ENCODE results near the gene DDX39A.
A peak's percentile ranks its signal among the peaks of the same experiment; 100 is the strongest.

The DDX39A gene

DNA sequence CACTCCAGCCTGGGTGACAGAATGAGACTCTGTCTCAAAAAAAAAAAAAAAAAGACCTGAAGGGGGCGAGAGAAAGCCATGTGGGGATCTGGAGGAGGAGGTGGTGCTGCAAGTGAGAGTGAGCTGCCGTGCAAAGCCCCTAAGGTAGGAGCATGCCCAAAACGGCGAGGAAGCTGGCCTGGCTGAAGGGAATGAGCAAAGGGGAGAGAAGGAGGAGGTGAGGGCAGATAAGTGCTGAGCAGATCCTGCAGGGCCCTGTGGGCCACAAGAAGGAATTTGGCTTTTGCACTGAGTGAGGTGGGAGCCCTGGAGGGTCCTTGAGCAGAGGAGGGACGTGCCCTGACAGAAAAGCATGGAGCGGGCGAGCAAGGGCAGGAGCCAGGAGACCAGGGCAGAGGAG is 57.3 kb downstream of the DDX39A start:
- DNase-seq, result peak; percentile 60

Measured in activated naive CD4-positive, alpha-beta T cell treated with anti-CD3 and anti-CD28 coated beads, Interleukin-2, amount 50 U/mL, for 16 hours (primary cell).